Esophagus squamous epithelium (tissue), 5 donors: ENCODE results near the gene VSIG10. TPM values are rescaled to one million over a fixed set of nuclear protein-coding genes. Genes with fewer than 3 reads are reported as not detected.
"Not testable (repeated sequence)": the region's sequence is repeated elsewhere in the genome, so short reads cannot be mapped to it uniquely, and the experiment has no call there.

ENCODE experiments used
- DNase-seq: peaks from one replicate; lab custom pipeline; 2025; lab: John Stamatoyannopoulos, UW
- H3K27ac ChIP-seq, 4 donors: fragments of 200-600 bp; sonication (generic); one replicate each; pipeline ENCODE4 v1.5.1; 2016 to 2019; ENCODE audit warnings: mild to moderate bottlenecking in 1 of 4
- H3K27me3 ChIP-seq, 4 donors: fragments of 200-600 bp; sonication (generic); 1 replicate in 3 of 4; 2 replicates in 1 of 4; pipeline versions ENCODE4 v1.5.1 to v1.6.0; 2017 to 2021; ENCODE audit warnings: antibody characterized with exemption in 1 of 4
- H3K36me3 ChIP-seq, 3 donors: fragments of 200-600 bp; sonication (generic); one replicate each; pipeline ENCODE4 v1.5.1; 2016 to 2019
- H3K4me1 ChIP-seq, 3 donors: fragments of 200-600 bp; sonication (generic); one replicate each; pipeline ENCODE4 v1.5.1; 2017 to 2019
- H3K4me3 ChIP-seq, 4 donors: fragments of 200-600 bp; sonication (generic); 1 replicate in 3 of 4; 2 replicates in 1 of 4; pipeline ENCODE4 v1.5.1; 2016 to 2019; ENCODE audit warnings: mild to moderate bottlenecking in 2 of 4, moderate library complexity in 1 of 4
- H3K9me3 ChIP-seq, 3 donors: fragments of 200-600 bp; sonication (generic); one replicate each; pipeline ENCODE4 v1.5.1; 2016 to 2019
- POLR2A ChIP-seq, 4 donors: fragments of 450-650 bp; IDR thresholded peaks; one replicate each; pipeline ENCODE4 v1.6.1; 2017; ENCODE audit warnings: antibody characterized with exemption in 4 of 4, mild to moderate bottlenecking in 4 of 4, moderate library complexity in 3 of 4
- WGBS, 2 donors: methylation state at CpG; one replicate each; pipeline ENCODE4 v1.1.5; 2018; 5-methylcytosine and 5-hydroxymethylcytosine counted together
- intact Hi-C: fragments of 100-400 bp; cut with DNase I; formaldehyde crosslinking; loops from one replicate; pipeline ENCODE4 v1.15.0; 2022
- total RNA-seq, 4 donors: library from RNA; depleted of rRNA; stranded (reverse); fragments of >200 nt; gene quantifications; one replicate each; pipeline ENCODE4 v1.1.0, GENCODE V29; 2016
- TF ChIP-seq, protein P1 (sequence below), 6 experiments: fragments of 450-650 bp in 4 of 6; fragments of 200-600 bp in 2 of 6; sonication (generic) in 2 of 6; IDR thresholded peaks; one replicate each; pipeline ENCODE4 v1.5.1; 2016 to 2019; ENCODE audit warnings: antibody characterized with exemption in 6 of 6, mild to moderate bottlenecking in 4 of 6, moderate library complexity in 4 of 6
- donor health status: DM: yes; HTN: yes; CAD: no.

The VSIG10 gene
- total RNA-seq, 4 donors from 2014 or later: 11.9 to 47.1 (median 25.8) TPM

DNA sequence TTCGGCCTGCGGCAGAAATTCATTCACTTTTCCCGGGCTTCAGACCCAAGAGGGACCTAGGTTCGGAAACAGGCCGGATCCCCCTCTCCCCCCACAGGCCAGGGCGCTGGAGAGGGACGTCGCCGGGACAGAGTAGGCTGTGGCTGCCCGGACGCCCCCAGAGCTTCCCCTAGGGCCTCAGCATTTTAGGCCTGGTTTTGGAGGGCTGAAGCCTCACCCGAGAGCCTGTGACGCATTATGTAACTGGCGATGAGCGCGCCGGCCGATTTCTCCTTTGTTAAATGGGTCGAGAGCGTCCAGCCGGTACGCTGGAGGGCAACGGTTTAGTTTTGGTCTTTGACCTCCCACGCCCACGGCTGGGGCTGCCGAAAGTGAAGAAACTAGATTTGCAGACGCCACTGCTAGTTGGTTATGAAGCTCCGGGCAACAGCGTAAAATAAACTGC lies 32.8 kb upstream of the VSIG10 start:
- TF ChIP-seq POLR2A (IDR thresholded peaks at IDR 0.05): no peak
- TF ChIP-seq, protein P1, sequence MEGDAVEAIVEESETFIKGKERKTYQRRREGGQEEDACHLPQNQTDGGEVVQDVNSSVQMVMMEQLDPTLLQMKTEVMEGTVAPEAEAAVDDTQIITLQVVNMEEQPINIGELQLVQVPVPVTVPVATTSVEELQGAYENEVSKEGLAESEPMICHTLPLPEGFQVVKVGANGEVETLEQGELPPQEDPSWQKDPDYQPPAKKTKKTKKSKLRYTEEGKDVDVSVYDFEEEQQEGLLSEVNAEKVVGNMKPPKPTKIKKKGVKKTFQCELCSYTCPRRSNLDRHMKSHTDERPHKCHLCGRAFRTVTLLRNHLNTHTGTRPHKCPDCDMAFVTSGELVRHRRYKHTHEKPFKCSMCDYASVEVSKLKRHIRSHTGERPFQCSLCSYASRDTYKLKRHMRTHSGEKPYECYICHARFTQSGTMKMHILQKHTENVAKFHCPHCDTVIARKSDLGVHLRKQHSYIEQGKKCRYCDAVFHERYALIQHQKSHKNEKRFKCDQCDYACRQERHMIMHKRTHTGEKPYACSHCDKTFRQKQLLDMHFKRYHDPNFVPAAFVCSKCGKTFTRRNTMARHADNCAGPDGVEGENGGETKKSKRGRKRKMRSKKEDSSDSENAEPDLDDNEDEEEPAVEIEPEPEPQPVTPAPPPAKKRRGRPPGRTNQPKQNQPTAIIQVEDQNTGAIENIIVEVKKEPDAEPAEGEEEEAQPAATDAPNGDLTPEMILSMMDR (IDR thresholded peaks at IDR 0.05): no peak
- intact Hi-C loops: no loop called here
- WGBS, 2 donors: 0 to 1% methylated on average over 10 to 13 of the region's 29 CpGs

DNA sequence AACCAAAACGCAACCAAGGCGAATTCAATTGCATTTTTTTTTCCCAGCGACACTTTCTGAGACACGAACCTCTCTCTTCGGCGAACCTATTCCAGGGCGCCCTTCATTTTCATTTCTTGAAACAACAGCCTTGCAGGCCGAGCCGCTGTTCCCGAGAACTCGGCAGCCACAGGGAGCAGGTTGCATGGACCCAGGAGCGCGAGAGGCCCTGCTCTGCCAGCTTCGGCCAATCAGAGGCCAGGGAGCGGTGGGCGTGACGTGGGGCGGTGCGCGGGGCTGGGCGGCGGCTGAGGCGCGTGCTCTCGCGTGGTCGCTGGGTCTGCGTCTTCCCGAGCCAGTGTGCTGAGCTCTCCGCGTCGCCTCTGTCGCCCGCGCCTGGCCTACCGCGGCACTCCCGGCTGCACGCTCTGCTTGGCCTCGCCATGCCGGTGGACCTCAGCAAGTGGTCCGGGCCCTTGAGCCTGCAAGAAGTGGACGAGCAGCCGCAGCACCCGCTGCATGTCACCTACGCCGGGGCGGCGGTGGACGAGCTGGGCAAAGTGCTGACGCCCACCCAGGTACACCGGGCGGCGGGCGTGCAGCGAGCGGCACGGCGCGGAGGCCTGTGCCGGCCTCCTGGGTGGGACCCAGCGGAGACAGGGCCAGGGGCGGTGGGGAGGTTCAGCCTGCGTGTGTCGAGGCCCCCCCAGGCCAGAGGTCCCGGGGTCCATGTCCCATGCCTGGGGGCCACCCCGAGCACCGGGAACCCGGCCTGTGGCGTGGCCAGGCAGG lies 32.2 kb upstream of the VSIG10 start, which contains the start of gene PEBP1:
Gene PEBP1 (plus strand): TSS at position 337 of the 771 bp plus-strand sequence. CDS start 86 bp downstream, at position 423.
- DNase-seq: peak; percentile 60
- H3K9me3 ChIP-seq: no peaks in the 10 kb centered on the region
- no peaks in the 10 kb centered on the region for H3K27me3 ChIP-seq
- peak within 1 kb of the TSS; percentile 87 to 96 (median 94) for H3K27ac ChIP-seq
- H3K4me1 ChIP-seq: peaks cover 5 to 54% (median 22%) of the 10 kb centered on the region in 3 donors
- H3K36me3 ChIP-seq: peaks cover 0 to 30% (median 11%) of the 10 kb centered on the region in 3 donors
- intact Hi-C loops: no loop called here
- peak within 1 kb of the TSS; percentile 63 to 100 (median 96) for H3K4me3 ChIP-seq
- WGBS, 2 donors: 0% methylated on average over 6 to 10 of the region's 70 CpGs
- peak in 3 of 4 donors; percentile 50 to 90 (median 88) for TF ChIP-seq POLR2A (IDR thresholded peaks at IDR 0.05)
- TF ChIP-seq, protein P1 (IDR thresholded peaks at IDR 0.05): peak in 2 of 6 experiments; percentile 9 to 13

More for the DNA sequence above, 32.8 kb upstream of the VSIG10 start:
- Histone ChIP-seq H3K36me3 (peaks cover 0 to 37% (median 16%) of the 10 kb centered on the region in 3 donors), H3K4me3 (peak overlapping the region; percentile 63 to 100 (median 96)), H3K4me1 (peaks cover 5 to 50% (median 22%) of the 10 kb centered on the region in 3 donors), H3K9me3 (no peaks in the 10 kb centered on the region), H3K27me3 (no peaks in the 10 kb centered on the region), H3K27ac (peak overlapping the region; percentile 87 to 96 (median 94))
- DNase-seq: peak; percentile 2

DNA sequence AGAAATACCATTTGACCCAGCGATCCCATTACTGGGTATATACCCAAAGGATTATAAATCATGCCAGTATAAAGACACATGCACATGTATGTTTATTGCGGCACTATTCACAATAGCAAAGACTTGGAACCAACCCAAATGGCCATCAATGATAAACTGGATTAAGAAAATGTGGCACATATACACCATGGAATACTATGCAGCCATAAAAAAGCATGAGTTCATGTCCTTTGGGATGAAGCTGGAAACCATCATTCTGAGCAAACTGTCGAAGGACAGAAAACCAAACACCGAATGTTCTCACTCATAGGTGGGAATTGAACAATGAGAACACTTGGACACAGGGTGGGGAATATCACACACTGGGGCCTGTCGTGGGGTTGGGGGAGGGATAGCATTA lies 25.6 kb upstream of the VSIG10 start:
- intact Hi-C loops, H3K9me3 ChIP-seq, H3K4me3 ChIP-seq, H3K36me3 ChIP-seq, H3K27ac ChIP-seq, DNase-seq, H3K27me3 ChIP-seq: not testable (repeated sequence)
- 94% methylated on average over 5 of the region's 5 CpGs for WGBS, 2 donors
- H3K4me1 ChIP-seq: peaks cover 0 to 12% (median 0%) of the 10 kb centered on the region in 3 donors

DNA sequence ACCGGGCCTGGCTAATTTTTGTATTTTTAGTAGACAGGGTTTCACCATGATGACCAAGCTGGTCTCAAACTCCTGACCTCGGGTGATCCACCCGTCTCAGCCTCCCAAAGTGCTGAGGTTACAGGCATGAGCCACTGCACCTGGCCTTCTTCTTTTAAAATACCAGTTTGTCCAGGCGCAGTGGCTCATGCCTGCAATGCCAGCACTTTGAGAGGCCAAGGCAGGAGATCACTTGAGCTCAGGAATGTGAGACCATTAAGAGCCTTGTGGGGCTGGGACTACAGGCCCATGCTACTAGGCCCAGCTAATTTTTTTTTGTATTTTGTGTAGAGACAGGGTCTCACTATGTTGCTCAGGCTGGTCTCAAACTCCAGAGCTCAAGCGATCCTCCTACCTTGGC lies 24.1 kb upstream of the VSIG10 start:
- WGBS, 2 donors: 95 to 100% methylated on average over 1 to 5 of the region's 5 CpGs
- Histone ChIP-seq H3K4me3 (no peak overlapping the region), H3K36me3 (no peaks in the 10 kb centered on the region), H3K27me3 (no peaks in the 10 kb centered on the region), H3K27ac (no peak overlapping the region), H3K9me3 (no peaks in the 10 kb centered on the region), H3K4me1 (peaks cover 0 to 10% (median 0%) of the 10 kb centered on the region in 3 donors)
- TF ChIP-seq, protein P1 (IDR thresholded peaks at IDR 0.05): no peak
- no peak for DNase-seq
- intact Hi-C loops: no loop called here

- peaks cover 0 to 2% (median 0%) of the 10 kb centered on the region in 3 donors for H3K4me1 ChIP-seq
- no peak overlapping the region for H3K27ac ChIP-seq
- no peaks in the 10 kb centered on the region for H3K36me3 ChIP-seq
- intact Hi-C loops: no loop called here
- H3K4me3 ChIP-seq: no peak overlapping the region
- 79 to 89% methylated on average over 7 to 12 of the region's 13 CpGs for WGBS, 2 donors
- TF ChIP-seq, protein P1 (IDR thresholded peaks at IDR 0.05): no peak
- TF ChIP-seq POLR2A (IDR thresholded peaks at IDR 0.05): no peak
- no peak for DNase-seq
- H3K9me3 ChIP-seq: no peaks in the 10 kb centered on the region
- no peaks in the 10 kb centered on the region for H3K27me3 ChIP-seq
Measured at GRCh38 chr12:118126119-118126757, 22.4 kb upstream of the VSIG10 start.
